Fibroblast of the aortic adventitia (primary cell): ENCODE data around the gene TMEM121B. TPM values are rescaled to one million over a fixed set of nuclear protein-coding genes. Genes with fewer than 3 reads are reported as not detected.

Source experiments
- DNase-seq: peaks from one replicate; pipeline ENCODE4 v3.0.0-alpha.2; 2010; ENCODE audit warnings: low read depth
- H3K4me3 ChIP-seq: 2 replicates; pipeline ENCODE4 v1.5.1; 2011; ENCODE audit warnings: low read depth, mild to moderate bottlenecking, control low read depth, low read length, moderate library complexity
- total RNA-seq: library from RNA; depleted of rRNA; stranded (reverse); fragments of >200 nt; gene quantifications from 2 replicates; pipeline ENCODE4 v1.2.3, GENCODE V29; 2012; ENCODE audit warnings: low replicate concordance
- TF ChIP-seq, protein P1 (sequence below): IDR thresholded peaks from 2 replicates; pipeline ENCODE4 v1.5.1; 2011; ENCODE audit warnings: mild to moderate bottlenecking, low read length, control low read depth, inconsistent platforms; ENCODE audit not compliant: insufficient read depth

TMEM121B gene
- total RNA-seq, 1 donor = 0.09 TPM

DNA sequence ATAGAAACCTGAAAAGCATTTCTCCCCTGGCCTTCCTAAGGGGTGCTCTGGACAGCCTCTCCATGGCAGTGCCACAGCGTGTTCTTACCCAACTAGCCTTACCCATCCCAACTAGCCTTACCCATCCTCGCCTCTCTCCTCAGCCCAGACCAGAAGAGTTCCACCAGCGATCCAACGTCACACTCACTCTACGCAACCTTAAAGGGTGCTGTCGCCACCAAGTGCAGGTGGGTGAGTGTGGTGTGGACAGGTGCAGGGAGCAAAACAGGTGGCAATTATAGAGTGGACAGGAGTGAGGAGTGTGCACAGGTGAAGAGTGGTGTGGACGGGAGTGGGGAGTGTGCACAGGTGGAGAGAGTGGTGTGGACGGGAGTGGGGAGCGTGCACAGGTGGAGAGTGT is 17.8 kb downstream of the TMEM121B start:
- TF ChIP-seq, protein P1, sequence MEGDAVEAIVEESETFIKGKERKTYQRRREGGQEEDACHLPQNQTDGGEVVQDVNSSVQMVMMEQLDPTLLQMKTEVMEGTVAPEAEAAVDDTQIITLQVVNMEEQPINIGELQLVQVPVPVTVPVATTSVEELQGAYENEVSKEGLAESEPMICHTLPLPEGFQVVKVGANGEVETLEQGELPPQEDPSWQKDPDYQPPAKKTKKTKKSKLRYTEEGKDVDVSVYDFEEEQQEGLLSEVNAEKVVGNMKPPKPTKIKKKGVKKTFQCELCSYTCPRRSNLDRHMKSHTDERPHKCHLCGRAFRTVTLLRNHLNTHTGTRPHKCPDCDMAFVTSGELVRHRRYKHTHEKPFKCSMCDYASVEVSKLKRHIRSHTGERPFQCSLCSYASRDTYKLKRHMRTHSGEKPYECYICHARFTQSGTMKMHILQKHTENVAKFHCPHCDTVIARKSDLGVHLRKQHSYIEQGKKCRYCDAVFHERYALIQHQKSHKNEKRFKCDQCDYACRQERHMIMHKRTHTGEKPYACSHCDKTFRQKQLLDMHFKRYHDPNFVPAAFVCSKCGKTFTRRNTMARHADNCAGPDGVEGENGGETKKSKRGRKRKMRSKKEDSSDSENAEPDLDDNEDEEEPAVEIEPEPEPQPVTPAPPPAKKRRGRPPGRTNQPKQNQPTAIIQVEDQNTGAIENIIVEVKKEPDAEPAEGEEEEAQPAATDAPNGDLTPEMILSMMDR = no peak
- DNase-seq = no peak
- no peak overlapping the region for H3K4me3 ChIP-seq

DNA sequence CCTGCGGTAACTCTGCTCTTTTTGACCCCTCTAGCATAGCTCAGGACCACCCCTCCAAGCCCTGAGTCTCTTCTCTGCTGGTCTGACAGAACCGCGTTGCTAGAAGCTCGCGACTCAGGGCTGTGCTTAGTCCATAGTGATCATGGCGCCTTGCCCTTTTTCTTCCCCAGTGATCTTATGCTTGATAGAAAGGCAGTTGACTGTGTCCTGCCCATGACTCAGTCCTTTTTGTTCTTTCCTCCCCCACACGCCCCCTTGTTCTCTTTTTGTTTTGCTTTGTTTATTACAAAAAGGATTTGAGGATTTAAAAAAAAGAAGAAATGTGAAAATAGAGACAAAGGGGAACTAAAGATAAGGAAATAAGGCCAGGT is 18.9 kb downstream of the TMEM121B start:
- TF ChIP-seq, protein P1 = no peak
- DNase-seq = no peak
- H3K4me3 ChIP-seq = no peak overlapping the region

DNA sequence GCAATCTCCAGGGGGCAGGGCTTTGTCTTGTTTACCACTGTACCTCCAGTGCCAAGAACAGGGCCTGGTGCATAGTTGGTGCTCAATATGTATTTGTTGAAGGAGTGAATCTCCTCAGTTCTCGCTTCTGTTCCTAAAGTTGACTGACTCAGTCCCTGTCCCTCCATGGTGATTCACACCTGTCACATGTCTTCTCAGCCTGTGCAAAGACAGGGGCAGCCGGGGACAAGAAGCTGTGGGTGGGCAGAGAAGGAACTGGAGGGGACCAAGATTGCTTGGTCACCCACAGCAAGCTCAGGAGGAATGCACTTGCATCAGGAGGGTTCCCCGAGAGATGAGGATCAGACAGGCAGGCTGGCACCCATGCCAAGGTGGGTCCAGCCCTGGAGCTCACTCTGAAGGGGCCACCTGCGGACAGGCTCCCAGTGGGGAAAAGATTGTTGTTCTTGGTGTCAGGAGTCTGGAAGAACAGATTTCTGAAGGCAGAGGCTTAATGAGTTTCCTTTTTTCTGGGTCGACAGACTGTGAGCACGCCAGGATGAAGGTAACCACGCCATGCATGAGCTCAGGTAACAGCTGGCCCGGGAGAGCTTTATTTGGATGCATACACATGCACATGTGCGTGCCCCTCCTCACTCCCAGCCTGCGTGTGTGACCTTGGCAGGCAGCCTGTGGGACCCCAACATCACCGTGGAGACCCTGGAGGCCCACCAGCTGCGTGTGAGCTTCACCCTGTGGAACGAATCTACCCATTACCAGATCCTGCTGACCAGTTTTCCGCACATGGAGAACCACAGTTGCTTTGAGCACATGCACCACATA is 19.5 kb downstream of the TMEM121B start:
- TF ChIP-seq, protein P1 = no peak
- no peak for DNase-seq

DNA sequence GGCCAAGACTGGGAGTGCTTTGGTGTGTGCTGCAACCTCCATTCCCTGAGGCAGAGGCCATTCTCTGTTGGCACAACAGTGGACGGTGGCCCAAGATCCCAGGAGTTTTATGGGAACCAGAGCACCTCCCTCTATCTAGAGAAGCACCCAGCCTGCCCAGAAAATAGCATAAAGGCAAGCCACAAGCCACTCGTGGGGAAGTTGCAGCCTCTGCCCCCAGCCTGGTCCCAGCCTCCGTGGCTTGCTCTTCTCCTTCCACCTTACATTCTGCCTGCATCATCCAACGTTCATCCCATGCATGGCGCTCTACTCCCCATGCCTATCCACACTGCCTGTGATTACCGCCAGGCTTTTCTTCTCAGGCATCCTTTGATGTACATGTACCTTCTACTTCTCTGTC is 20.5 kb downstream of the TMEM121B start:
- no peak overlapping the region for H3K4me3 ChIP-seq
- TF ChIP-seq, protein P1 = no peak
- no peak for DNase-seq

More for the DNA sequence above, 19.5 kb downstream of the TMEM121B start:
- no peak overlapping the region for H3K4me3 ChIP-seq

DNA sequence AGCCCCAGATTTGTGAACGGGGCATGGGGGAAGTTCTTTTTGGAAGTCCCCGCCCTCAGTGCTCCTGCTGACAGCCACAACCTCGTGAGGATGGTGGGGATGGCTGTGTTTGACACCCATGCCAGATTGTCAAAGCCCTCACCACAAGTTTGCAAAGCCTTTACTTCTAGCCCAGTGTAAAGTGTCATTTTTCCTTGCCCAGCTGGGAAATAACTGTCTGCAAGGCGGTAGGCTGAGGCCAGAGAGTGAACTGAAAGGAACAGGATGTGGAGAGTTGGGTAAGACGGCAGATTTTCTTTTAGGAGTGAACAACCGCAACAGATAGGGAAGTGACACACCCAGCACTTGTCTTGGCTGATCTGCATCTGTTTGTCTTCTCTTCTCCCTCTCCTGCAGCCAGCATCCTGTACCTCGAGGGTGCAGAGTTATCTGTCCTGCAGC is 22.8 kb downstream of the TMEM121B start:
- TF ChIP-seq, protein P1 = no peak
- no peak overlapping the region for H3K4me3 ChIP-seq
- DNase-seq = no peak

DNA sequence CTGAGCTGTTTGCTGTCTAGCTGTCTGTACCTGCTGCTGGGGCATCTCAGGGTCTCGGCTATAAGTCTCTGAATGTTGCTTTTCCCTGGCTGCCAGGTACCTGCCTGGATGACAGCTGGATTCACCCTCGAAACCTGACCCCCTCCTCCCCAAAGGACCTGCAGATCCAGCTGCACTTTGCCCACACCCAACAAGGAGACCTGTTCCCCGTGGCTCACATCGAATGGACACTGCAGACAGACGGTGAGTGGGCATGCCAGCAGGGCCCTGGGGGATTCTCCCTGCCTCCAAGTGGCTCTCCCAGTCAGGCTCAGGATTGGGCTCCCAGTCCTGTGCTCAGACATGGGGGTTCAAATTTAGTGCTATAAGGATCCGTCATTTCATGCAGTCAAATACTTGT is 23.5 kb downstream of the TMEM121B start:
- no peak for DNase-seq
- H3K4me3 ChIP-seq = no peak overlapping the region
- TF ChIP-seq, protein P1 = no peak

DNA sequence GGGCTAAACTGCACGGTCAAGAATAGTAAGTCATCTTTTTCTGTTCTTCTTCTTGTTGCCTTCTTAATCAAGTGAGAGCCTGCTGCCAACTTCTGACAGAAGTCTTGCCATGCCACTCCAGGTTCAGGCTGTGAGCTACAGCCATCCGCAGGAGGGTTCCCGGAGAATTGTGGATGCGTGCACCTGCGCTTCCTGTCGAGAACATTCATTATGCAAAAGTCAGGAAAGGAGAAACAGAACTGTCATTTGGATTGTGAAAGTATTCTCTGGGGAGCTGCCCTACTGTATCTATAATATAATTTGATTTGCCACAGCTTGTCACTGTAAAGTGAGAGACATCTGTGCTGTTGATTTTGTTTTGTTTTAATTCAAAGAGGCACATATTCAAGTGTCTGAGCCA is 24.1 kb downstream of the TMEM121B start:
- DNase-seq = no peak
- no peak overlapping the region for H3K4me3 ChIP-seq
- TF ChIP-seq, protein P1 = no peak
